Gastroesophageal sphincter (tissue), 4 donors: ENCODE data around the gene RAP2B. TPM values are rescaled to one million over a fixed set of nuclear protein-coding genes. Genes with fewer than 3 reads are reported as not detected.

Experiments used
- ATAC-seq: fragments of 150-250 bp; one replicate; pipeline ENCODE4 v1.9.1; 2016; ENCODE audit warnings: mild to moderate bottlenecking, moderate library complexity
- H3K27ac ChIP-seq, 4 donors: fragments of 200-600 bp; sonication (generic) in 3 of 4; 1 replicate in 3 of 4; 2 replicates in 1 of 4; pipeline ENCODE4 v1.5.1; 2016 to 2019
- H3K27me3 ChIP-seq: fragments of 200-600 bp; sonication (generic); one replicate; pipeline ENCODE4 v1.5.1; 2019
- H3K36me3 ChIP-seq, 2 donors: fragments of 200-600 bp; sonication (generic); one replicate each; pipeline ENCODE4 v1.5.1; 2019; ENCODE audit warnings: control low read depth in 1 of 2
- H3K4me1 ChIP-seq, 3 donors: fragments of 200-600 bp; sonication (generic); 1 replicate in 2 of 3; 2 replicates in 1 of 3; pipeline ENCODE4 v1.5.1; 2016 to 2019; ENCODE audit warnings: control low read depth in 2 of 3
- H3K4me3 ChIP-seq, 2 donors: fragments of 200-600 bp; sonication (generic); one replicate each; pipeline ENCODE4 v1.5.1; 2019; ENCODE audit warnings: mild to moderate bottlenecking in 1 of 2, moderate library complexity in 1 of 2
- H3K9me3 ChIP-seq, 3 donors: fragments of 200-600 bp; sonication (generic); one replicate each; pipeline ENCODE4 v1.5.1; 2017 to 2019; ENCODE audit warnings: control low read depth in 2 of 3
- EP300 ChIP-seq: sonication (generic); formaldehyde crosslinking; IDR thresholded peaks from one replicate; pipeline ENCODE4 v1.6.1; 2017; ENCODE audit warnings: antibody characterized with exemption, mild to moderate bottlenecking
- POLR2A ChIP-seq, 2 donors: fragments of 450-650 bp; IDR thresholded peaks; one replicate each; pipeline ENCODE4 v1.6.1; 2017; ENCODE audit warnings: antibody characterized with exemption in 2 of 2, mild to moderate bottlenecking in 2 of 2, moderate library complexity in 1 of 2
- POLR2AphosphoS5 ChIP-seq: sonication (generic); formaldehyde crosslinking; IDR thresholded peaks from one replicate; pipeline ENCODE4 v1.6.1; 2017; ENCODE audit warnings: antibody characterized with exemption
- WGBS, 2 donors: methylation state at CpG; one replicate each; pipeline ENCODE4 v1.1.5; 2018; ENCODE audit warnings: low coverage in 1 of 2; 5-methylcytosine and 5-hydroxymethylcytosine counted together
- total RNA-seq, 4 donors: library from RNA; depleted of rRNA; stranded (reverse); fragments of >200 nt; gene quantifications; one replicate each; pipeline ENCODE4 v1.1.0, GENCODE V29; 2016
- TF ChIP-seq, protein P1 (sequence below), 4 experiments: fragments of 200-600 bp in 2 of 4; fragments of 450-650 bp in 2 of 4; sonication (generic) in 1 of 4; IDR thresholded peaks; one replicate each; pipeline ENCODE4 v1.5.1; 2017 to 2019; ENCODE audit warnings: antibody characterized with exemption in 4 of 4, mild to moderate bottlenecking in 2 of 4, moderate library complexity in 2 of 4

RAP2B gene
- total RNA-seq, 4 donors from 2014 or later: 11.5 to 14.7 (median 13.5) TPM

DNA sequence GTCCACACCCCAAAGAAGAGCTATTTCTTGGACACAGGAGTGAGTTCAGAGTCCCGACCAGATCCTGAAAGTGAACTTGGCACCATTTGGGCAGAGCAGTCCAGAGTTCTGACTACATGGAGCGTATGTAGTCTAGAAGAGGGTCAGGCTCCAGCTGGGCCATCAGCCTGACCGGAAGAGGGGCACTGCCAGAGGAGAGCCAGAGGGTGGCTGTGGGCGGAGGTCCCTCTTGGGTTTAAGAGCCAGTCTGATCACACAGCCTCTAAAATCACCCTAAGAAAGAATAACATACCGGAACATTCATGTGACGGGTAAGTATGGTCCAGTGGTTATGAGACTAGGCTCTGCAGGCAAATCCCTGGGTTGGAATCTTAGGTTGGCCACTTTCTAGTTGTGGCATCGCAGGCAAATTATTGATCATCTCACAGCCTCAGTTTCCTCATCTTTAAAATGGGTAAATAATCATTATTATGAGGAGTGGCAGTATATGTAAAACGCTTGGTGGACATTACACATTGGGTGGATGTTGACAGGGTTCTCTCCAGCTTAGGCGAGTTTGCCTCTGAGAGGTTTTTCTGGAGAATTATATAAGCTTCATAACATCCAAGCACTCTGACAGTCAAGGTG, 2.1 kb upstream of the RAP2B start:
- Histone ChIP-seq H3K4me1 (peaks cover 0 to 21% (median 0%) of the 10 kb centered on the region in 3 donors), H3K36me3 (no peaks in the 10 kb centered on the region), H3K27me3 (no peaks in the 10 kb centered on the region), H3K4me3 (peak overlapping the region; percentile 70 to 91), H3K9me3 (no peaks in the 10 kb centered on the region), H3K27ac (peak overlapping the region; percentile 93 to 98 (median 96))
- ATAC-seq: no peak
- WGBS, 2 donors: 53% methylated on average over 4 of the region's 9 CpGs; no CpG with 5 or more reads in 1 of the 2 donors
- TF ChIP-seq EP300 (no peak), POLR2A (IDR thresholded peaks at IDR 0.05) (no peak), POLR2AphosphoS5 (no peak)
- TF ChIP-seq, protein P1, sequence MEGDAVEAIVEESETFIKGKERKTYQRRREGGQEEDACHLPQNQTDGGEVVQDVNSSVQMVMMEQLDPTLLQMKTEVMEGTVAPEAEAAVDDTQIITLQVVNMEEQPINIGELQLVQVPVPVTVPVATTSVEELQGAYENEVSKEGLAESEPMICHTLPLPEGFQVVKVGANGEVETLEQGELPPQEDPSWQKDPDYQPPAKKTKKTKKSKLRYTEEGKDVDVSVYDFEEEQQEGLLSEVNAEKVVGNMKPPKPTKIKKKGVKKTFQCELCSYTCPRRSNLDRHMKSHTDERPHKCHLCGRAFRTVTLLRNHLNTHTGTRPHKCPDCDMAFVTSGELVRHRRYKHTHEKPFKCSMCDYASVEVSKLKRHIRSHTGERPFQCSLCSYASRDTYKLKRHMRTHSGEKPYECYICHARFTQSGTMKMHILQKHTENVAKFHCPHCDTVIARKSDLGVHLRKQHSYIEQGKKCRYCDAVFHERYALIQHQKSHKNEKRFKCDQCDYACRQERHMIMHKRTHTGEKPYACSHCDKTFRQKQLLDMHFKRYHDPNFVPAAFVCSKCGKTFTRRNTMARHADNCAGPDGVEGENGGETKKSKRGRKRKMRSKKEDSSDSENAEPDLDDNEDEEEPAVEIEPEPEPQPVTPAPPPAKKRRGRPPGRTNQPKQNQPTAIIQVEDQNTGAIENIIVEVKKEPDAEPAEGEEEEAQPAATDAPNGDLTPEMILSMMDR (IDR thresholded peaks at IDR 0.05): no peak

DNA sequence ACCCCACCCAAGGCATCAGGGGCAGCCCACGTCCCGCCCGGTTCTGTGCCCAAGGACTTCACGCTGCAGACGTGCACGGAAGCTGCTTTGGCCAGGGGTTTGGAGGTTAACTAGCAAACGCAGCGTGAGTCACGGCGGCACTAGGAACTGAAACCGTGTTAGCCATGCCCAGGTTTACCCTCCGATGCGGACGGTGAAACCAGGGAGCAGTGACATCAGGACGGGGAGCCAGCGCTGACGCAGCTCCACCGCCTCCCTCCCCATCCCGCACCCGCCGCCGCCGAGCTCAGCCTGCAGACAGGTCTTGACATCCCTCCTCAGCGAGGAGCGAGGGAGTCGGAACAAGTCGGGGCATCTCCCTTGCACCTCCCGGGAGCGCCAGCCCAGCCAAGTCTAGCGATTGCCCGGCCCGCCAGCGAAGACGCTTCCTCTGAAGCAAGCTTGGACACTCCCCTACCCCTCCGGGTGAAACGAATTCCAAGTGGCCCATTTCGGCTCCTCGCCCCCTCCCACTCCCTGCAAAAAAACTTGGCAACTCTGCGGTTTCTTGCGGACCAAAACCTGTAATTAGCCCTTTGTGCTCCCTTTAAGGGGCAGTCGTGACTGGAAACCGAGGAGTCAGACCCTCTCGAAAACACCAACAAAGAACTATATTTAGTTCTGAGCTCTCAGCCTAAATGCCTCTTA, 1.4 kb upstream of the RAP2B start:
- TF ChIP-seq POLR2AphosphoS5: peak; percentile 49
- TF ChIP-seq, protein P1 (IDR thresholded peaks at IDR 0.05): peak in 1 of 4 experiments; percentile 15
- no peak for TF ChIP-seq EP300
- peak; percentile 27 to 63 for TF ChIP-seq POLR2A (IDR thresholded peaks at IDR 0.05)
- WGBS, 2 donors: 0% methylated on average over 3 of the region's 43 CpGs; no CpG with 5 or more reads in 1 of the 2 donors
- peak; percentile 22 for ATAC-seq

DNA sequence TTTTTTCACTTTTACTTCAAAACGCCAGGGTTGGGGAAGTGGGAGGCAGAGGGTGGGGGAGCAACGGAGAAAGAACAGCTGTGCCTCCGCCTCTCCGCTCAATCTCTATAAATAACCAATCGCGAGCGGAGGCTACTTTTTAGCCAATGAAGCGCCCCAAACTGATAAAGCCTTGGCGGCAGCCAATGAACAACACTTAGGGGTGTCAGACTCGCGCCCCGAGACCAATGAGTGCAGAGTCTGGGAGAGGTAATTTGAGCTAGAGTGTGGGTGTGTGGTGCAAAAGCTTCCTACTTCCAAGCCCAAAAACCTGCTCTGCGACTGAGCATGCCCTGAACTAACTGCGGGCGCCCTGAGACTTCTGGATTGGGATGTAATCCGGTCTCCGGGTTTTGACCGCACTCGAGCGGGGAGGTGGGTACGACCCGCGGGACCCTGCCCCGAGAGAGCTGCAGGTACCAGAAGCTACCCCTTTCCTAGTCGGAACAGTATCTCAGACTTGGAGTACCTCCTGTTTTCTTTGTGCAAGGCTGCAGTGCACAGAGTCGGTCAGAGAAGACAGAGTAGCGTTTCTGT, 800 bp upstream of the RAP2B start:
- Histone ChIP-seq H3K27ac (peak overlapping the region; percentile 93 to 98 (median 96)), H3K9me3 (no peaks in the 10 kb centered on the region), H3K4me3 (peak overlapping the region; percentile 70 to 91), H3K36me3 (no peaks in the 10 kb centered on the region), H3K4me1 (peaks cover 3 to 34% (median 5%) of the 10 kb centered on the region in 3 donors), H3K27me3 (no peaks in the 10 kb centered on the region)
- TF ChIP-seq, protein P1 (IDR thresholded peaks at IDR 0.05): peak in 1 of 4 experiments; percentile 14
- TF ChIP-seq POLR2AphosphoS5: peak; percentile 37
- TF ChIP-seq POLR2A (IDR thresholded peaks at IDR 0.05): no peak
- ATAC-seq: peak; percentile 88
- 0% methylated on average over 11 of the region's 27 CpGs; no CpG with 5 or more reads in 1 of the 2 donors for WGBS, 2 donors

More for the DNA sequence above, 1.4 kb upstream of the RAP2B start:
- peak overlapping the region; percentile 70 to 91 for H3K4me3 ChIP-seq
- H3K27me3 ChIP-seq: no peaks in the 10 kb centered on the region
- H3K27ac ChIP-seq: peak overlapping the region; percentile 93 to 98 (median 96)
- H3K4me1 ChIP-seq: peaks cover 0 to 28% (median 0%) of the 10 kb centered on the region in 3 donors
- no peaks in the 10 kb centered on the region for H3K36me3 ChIP-seq
- H3K9me3 ChIP-seq: no peaks in the 10 kb centered on the region

DNA sequence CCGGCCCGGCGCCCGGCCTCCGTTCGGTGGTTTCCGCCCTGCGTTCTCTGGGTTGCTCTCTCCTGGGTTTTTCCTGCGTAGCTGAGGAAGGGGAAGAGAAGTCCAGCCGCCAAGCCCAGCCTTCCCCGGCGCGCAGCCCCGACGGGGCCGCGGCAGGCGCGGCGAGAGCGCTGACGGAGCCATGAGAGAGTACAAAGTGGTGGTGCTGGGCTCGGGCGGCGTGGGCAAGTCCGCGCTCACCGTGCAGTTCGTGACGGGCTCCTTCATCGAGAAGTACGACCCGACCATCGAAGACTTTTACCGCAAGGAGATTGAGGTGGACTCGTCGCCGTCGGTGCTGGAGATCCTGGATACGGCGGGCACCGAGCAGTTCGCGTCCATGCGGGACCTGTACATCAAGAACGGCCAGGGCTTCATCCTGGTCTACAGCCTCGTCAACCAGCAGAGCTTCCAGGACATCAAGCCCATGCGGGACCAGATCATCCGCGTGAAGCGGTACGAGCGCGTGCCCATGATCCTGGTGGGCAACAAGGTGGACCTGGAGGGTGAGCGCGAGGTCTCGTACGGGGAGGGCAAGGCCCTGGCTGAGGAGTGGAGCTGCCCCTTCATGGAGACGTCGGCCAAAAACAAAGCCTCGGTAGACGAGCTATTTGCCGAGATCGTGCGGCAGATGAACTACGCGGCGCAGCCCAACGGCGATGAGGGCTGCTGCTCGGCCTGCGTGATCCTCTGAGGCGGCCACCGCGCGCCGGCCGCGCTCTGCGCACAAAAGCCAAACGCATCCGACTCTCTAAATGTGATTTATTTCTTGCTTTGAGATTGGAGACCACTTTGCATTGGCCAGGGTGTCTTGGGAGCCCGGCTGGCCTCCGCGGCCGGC, 727 bp downstream of the RAP2B start:
- H3K4me1 ChIP-seq: peaks cover 3 to 49% (median 7%) of the 10 kb centered on the region in 3 donors
- H3K27ac ChIP-seq: peak overlapping the region; percentile 73 to 98 (median 95)
- no peaks in the 10 kb centered on the region for H3K36me3 ChIP-seq
- H3K4me3 ChIP-seq: peak overlapping the region; percentile 70 to 91
- TF ChIP-seq, protein P1 (IDR thresholded peaks at IDR 0.05): no peak
- TF ChIP-seq POLR2A (IDR thresholded peaks at IDR 0.05): no peak
- WGBS, 2 donors: 0% methylated on average over 9 of the region's 86 CpGs; no CpG with 5 or more reads in 1 of the 2 donors
- peak; percentile 2 for ATAC-seq
- H3K27me3 ChIP-seq: no peaks in the 10 kb centered on the region
- H3K9me3 ChIP-seq: no peaks in the 10 kb centered on the region
